Activated CD4-positive, alpha-beta T cell treated with anti-CD3 and anti-CD28 coated beads, Interleukin-2, amount 50 U/mL, for 4 hours (primary cell): ENCODE measurements around the gene SPNS3.

ENCODE experiments used
- DNase-seq, 2 experiments: peaks; one replicate each; pipeline ENCODE4 v3.0.0-alpha.2; 2020

The SPNS3 gene

GRCh38 chr17:4492721-4493561, 59.2 kb downstream of the SPNS3 start:
- DNase-seq = no peak

DNA sequence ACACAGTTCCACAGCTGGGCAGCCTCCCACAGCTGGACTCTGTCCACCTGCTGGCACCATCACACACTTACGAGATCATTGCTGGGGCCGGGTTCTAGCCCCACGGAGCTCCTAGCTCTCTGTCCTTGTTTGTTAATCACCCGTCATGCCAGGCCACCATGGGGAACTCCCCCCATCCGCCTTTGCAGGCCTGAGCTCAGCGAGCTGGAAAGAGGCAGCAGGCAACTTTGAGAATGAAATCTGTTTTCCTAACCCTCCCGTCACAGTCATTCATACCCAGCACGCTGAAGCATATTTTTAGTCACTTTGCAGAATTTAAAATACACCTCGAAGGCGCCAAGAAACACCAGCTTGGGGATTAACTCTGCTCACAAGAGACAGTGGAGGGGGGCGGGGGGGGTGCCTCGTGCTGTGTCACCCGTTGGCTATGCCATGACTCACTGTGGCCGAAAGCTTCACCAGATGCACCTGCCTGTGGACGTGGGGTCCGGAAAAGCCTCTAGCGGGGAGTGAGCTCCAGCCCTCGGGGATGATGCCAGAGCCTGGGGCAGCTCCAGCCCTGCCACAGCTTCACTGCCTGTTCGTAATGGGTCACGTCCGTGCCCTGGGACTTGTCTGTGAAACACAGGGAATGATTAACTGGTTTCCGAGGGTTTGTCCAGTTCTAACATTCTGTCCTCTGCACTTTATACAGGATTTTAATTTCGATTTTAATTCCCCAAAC, 63.5 kb downstream of the SPNS3 start:
- DNase-seq = no peak

DNA sequence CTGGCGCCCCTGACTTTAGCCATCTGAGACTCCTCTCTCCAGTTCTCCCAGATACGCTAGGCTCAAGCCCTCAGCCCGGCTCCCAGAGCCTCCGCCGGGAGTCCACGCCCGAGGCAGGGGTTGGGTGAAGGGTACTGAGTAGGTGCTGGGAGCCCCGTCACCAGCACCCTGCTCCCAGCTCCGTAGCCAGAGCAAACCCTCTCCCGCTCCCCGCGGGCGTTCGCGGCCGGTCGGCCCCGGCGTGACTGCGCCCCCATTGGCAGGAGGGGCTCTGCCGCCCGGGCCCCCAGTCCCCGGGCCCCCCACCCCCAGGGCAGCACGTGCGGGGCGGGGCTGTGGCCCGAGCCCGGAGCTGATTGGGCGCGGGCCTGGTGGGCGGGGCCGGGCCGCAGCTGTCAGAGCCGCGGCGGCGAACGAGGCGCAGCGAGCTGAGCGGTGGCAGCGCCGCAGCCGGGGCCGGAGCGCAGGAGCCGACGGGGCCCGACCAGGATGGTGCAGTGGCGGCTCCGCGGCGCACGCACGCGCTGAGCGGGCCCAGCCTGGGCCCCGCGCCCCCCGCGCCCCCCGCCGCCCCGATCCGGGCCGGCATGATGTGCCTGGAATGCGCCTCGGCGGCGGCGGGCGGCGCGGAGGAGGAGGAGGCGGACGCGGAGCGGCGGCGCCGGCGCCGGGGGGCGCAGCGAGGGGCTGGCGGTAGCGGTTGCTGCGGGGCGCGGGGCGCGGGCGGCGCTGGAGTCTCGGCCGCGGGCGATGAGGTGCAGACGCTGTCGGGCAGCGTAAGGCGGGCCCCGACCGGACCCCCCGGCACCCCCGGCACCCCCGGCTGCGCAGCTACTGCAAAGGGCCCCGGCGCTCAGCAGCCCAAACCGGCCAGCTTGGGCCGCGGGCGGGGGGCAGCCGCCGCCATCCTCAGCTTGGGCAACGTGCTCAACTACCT, 65.0 kb downstream of the SPNS3 start, which contains the start of gene SPNS2:
SPNS2 (plus strand) TSS at position 421 of the 937 bp plus-strand sequence; CDS start at position 588, 167 bp downstream.
- DNase-seq = peak; percentile 44 to 46

DNA sequence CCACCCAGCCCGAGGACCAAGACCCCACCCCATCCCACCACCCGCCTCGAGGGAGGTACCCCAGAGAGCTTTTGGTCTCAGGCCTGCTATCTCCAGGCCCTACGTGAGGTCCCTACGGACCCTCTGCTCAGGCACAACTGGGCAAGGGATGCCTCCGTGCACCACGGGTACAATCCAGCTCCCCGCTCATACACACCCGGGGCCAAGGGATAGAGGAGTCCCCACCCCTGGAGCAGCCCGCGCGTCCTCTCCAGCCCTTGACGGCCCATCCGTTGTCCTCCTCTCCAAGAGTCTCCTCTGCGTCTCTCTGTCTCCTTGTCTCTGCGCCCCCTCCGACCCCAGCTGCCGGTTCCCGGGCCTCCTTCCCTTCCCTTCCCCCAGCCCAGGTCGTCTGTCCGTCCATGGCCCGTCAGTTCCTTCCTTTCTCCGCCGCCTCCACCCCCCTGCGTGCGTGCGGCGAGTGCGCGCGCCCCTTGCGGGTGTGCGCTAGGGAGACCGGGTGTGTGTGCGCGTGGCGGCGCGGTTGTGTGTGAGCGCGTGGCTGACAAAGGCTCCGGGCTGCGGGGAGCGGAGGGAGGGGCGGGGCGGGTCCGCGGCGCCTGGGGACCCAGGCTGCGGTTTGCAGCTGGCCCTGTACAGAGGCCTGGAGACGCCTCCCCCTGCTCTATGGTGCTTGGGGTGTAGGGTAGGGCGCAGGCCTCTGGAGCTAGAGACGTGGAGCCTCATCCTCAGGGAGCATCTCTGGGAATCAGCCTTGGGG, 65.9 kb downstream of the SPNS3 start:
- DNase-seq = peak in 1 of 2 experiments; percentile 8

DNA sequence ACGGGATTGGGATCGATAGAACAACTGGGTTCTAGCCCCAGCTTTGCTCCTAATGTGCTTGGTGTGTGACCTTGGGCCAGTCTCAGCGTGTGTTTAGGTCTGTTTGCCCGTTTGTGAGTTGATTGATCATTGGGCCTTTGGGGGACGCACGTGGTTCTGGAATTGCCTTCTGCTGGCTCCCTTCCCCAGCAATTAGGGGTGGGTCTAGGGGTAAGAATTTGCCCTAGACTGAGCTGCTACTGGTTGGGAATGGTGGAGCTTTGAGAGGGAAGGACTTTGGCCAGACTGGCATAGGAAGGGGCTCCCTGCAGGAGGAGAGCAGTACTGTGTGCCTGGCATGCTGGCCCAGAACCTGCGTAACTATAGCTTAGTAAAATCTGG, 66.4 kb downstream of the SPNS3 start:
- DNase-seq = no peak

DNA sequence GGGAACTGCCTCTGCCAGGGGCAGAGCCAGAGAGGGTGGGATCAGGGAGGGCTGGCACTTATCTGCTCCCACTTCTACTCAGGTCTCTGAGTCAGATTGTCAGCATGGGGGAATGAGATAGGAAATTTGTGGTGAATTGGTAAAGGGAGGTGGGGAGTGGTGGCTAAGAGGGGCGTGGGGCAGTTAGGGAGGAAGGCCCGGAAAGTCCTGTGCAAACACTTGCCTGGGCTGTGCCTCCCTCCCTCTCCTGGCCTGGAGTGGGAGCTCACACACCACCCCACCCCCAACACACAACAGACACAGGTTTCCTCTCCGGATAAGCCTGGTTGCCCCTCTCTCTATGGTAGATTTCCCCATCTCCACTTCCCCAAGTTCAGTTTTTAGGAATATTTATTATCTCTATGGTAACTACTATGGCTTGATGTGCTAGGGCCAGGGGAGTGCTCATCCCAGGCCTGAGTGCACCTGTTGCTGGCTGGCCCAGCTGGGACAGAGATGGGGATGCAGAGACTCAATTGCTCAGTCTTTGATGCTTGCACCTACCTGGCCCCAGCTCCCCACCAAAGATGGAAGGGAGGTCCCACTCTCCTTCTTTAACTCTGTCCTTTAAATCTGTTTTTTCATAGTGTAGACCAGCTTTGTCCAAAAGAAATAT, 67.7 kb downstream of the SPNS3 start:
- DNase-seq = no peak

- DNase-seq = no peak
Observed at GRCh38 chr17:4502466-4503154, 68.9 kb downstream of the SPNS3 start.

GRCh38 chr17:4503283-4504025, 69.7 kb downstream of the SPNS3 start:
- no peak for DNase-seq

DNA sequence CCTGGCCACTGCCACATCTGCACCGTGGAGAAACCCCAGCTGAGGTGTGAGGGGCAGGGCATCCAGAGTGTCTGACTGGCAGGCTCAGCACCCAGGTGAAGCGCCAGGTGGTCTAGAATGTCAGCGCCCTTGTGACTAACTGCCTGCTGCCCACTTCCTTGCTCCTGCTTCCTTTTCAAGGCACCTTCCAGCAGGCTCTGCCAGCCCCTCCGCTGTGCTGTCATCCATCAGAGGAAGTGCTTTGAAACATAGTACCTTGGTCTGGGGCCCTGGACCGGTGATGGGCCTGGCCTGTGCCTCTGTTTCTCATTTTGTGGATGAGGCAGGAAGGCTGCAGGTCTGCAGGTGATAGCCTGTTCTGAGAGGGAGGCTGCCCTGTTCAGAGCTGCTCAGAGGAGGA, 70.4 kb downstream of the SPNS3 start:
- DNase-seq = no peak

DNA sequence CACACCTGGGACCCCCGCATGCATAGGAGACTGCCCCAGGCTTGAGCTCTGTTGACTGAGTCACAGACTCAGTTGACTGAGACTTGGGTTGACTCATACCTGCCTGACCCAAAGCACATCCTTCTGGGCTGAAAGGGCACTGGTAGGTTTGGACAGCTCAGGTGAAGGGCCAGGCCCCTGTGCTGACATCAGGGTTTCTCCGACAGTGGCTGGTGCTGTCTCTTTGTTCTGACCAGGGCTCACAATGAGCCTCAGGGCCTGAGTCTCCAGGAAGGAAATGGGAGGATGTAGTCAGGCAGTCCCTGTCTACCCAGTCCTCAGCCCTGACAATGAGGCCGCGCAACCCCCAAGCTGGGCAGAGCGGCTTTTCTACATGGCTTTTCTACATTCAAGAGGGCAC, 71.4 kb downstream of the SPNS3 start:
- DNase-seq = no peak

- no peak for DNase-seq
Observed at GRCh38 chr17:4506175-4506813, 72.6 kb downstream of the SPNS3 start.

DNA sequence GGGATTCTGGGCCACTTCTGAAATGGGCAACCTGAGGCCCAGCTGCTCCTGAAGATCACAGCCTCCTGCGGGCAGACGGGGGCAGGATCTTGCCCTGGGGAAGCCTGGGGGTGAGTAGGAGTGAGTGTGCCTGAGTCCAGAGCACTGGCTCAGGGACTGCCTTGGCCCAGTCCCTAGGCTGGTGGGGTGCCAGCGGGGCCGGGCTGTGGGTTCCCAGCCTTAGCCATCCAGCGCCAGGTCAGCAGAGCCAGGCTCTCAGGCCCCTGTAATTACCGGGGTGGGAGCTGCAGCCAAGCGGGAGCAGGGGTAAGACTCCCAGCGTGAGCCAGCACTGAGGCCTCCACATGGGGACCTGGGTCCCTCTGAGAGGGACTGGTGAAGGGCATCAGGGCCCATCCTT, 73.2 kb downstream of the SPNS3 start:
- DNase-seq = no peak

- DNase-seq = no peak
Observed at GRCh38 chr17:4507361-4508111, 73.8 kb downstream of the SPNS3 start.

GRCh38 chr17:4508207-4508606, 74.5 kb downstream of the SPNS3 start:
- no peak for DNase-seq

GRCh38 chr17:4509401-4509800, 75.7 kb downstream of the SPNS3 start:
- DNase-seq = no peak

GRCh38 chr17:4509923-4510617, 76.3 kb downstream of the SPNS3 start:
- no peak for DNase-seq

DNA sequence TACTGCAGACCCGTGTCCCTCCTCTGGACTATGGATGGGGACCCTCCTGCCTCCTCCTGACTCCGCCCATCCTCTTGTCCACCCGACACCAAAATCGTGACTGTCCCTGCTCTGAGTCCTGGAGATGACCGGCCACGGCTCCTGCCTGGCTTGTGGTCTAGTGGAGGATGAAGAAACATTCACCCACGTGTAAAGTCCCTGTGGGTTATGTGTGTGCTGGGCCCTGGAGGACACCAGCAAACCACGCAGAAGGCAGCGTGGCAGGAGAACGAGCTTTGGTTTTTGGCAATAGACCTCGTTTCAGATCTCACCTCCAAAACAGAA, 76.8 kb downstream of the SPNS3 start:
- DNase-seq = no peak

DNA sequence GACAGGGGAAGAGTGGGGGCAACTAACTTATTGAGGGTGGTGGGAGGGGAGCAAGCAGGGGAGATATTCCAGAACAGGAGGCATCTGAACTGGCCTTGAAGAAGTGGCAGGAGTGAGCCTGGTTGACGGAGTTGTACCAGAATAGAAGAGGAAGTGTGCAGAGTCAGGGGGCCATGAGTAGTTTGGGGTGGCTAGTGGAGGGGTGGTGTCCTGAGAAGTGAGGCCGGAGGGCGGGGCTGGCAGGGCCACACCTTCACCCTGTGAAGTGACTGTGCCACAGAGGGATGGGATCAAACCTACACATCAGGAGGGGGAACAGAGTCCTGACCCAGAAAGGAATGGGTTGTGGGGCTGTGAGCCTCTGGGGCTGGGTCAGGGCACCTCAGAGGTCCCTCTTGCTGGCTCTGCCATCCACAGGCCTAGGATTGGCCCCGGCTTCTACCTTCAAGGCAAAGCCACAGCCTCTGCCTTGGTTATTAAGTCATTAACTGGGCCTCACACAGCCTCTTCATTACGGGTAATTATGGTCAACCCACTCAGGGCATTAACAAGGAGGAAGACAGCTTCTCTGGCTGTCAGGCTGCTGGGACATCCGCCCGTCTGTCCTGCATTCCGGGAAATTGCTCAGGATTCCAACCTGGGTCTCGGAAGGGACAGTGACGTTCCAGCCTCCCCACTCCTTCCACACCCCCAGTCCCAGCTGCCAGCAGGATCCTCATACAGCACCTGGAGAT, 77.6 kb downstream of the SPNS3 start:
- no peak for DNase-seq
